Neural progenitor cell (in vitro differentiated cells): ENCODE data around the gene DTD1.

ENCODE experiments used
- EZH2 ChIP-seq: fragments of 200-600 bp; sonication (generic); IDR thresholded peaks from 2 replicates; pipeline ENCODE4 v1.6.1; 2017; ENCODE audit warnings: antibody characterized with exemption, mild to moderate bottlenecking, moderate library complexity
- TF ChIP-seq, protein P1 (sequence below): fragments of 200-600 bp; sonication (generic); IDR thresholded peaks from 2 replicates; pipeline ENCODE4 v1.5.1; 2017; ENCODE audit warnings: antibody characterized with exemption, mild to moderate bottlenecking

- TF ChIP-seq EZH2: no peak
- TF ChIP-seq, protein P1, sequence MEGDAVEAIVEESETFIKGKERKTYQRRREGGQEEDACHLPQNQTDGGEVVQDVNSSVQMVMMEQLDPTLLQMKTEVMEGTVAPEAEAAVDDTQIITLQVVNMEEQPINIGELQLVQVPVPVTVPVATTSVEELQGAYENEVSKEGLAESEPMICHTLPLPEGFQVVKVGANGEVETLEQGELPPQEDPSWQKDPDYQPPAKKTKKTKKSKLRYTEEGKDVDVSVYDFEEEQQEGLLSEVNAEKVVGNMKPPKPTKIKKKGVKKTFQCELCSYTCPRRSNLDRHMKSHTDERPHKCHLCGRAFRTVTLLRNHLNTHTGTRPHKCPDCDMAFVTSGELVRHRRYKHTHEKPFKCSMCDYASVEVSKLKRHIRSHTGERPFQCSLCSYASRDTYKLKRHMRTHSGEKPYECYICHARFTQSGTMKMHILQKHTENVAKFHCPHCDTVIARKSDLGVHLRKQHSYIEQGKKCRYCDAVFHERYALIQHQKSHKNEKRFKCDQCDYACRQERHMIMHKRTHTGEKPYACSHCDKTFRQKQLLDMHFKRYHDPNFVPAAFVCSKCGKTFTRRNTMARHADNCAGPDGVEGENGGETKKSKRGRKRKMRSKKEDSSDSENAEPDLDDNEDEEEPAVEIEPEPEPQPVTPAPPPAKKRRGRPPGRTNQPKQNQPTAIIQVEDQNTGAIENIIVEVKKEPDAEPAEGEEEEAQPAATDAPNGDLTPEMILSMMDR: no peak
Observed at GRCh38 chr20:18739751-18740166, 151.9 kb downstream of the DTD1 start.
